Colon (tissue), 2 donors: Measurements from ENCODE around the gene COL4A2.

Experiments
- FAIRE-seq: peaks from 2 replicates; lab custom pipeline; 2012; peaks lifted over from hg19 to GRCh38; lab: Jason Lieb, UNC
- donor health status: control.
- donor health status: control.

COL4A2 gene

GRCh38 chr13:110359840-110360301 is 52.8 kb downstream of the COL4A2 start:
- FAIRE-seq, result no peak

GRCh38 chr13:110360598-110360997 is 53.5 kb downstream of the COL4A2 start:
- no peak for FAIRE-seq

- no peak for FAIRE-seq
Measured at GRCh38 chr13:110361365-110361911, 54.4 kb downstream of the COL4A2 start.

- no peak for FAIRE-seq
Measured at GRCh38 chr13:110363010-110363409, 55.9 kb downstream of the COL4A2 start.

GRCh38 chr13:110364081-110364480 is 57.0 kb downstream of the COL4A2 start:
- FAIRE-seq, result no peak

- FAIRE-seq, result no peak
Measured at GRCh38 chr13:110365876-110366275, 58.8 kb downstream of the COL4A2 start.

- no peak for FAIRE-seq
Measured at GRCh38 chr13:110366733-110367132, 59.6 kb downstream of the COL4A2 start.

GRCh38 chr13:110367620-110368019 is 60.5 kb downstream of the COL4A2 start:
- no peak for FAIRE-seq

GRCh38 chr13:110368408-110368807 is 61.3 kb downstream of the COL4A2 start:
- FAIRE-seq, result no peak

- FAIRE-seq, result no peak
Measured at GRCh38 chr13:110369400-110369799, 62.3 kb downstream of the COL4A2 start.

GRCh38 chr13:110371550-110372465 is 64.7 kb downstream of the COL4A2 start:
- FAIRE-seq, result no peak

- no peak for FAIRE-seq
Measured at GRCh38 chr13:110372676-110373075, 65.6 kb downstream of the COL4A2 start.

- no peak for FAIRE-seq
Measured at GRCh38 chr13:110373617-110374016, 66.5 kb downstream of the COL4A2 start.

GRCh38 chr13:110374431-110375370 is 67.6 kb downstream of the COL4A2 start:
- FAIRE-seq, result no peak

GRCh38 chr13:110376120-110376519 is 69.0 kb downstream of the COL4A2 start:
- FAIRE-seq, result no peak

GRCh38 chr13:110377178-110377825 is 70.2 kb downstream of the COL4A2 start:
- FAIRE-seq, result no peak

- FAIRE-seq, result no peak
Measured at GRCh38 chr13:110377826-110378201, 70.7 kb downstream of the COL4A2 start.

GRCh38 chr13:110379358-110379757 is 72.3 kb downstream of the COL4A2 start:
- FAIRE-seq, result no peak

- FAIRE-seq, result no peak
Measured at GRCh38 chr13:110379905-110380341, 72.8 kb downstream of the COL4A2 start.

- no peak for FAIRE-seq
Measured at GRCh38 chr13:110380359-110381028, 73.4 kb downstream of the COL4A2 start.

GRCh38 chr13:110381029-110381360 is 73.9 kb downstream of the COL4A2 start:
- no peak for FAIRE-seq
